ENCODE measurements around the gene CRIM1. TPM values are rescaled to one million over a fixed set of nuclear protein-coding genes. Genes with fewer than 3 reads are reported as not detected.

CRIM1 gene
- total RNA-seq, 4 donors from 2014 or later = 140 to 429 (median 201) TPM

DNA sequence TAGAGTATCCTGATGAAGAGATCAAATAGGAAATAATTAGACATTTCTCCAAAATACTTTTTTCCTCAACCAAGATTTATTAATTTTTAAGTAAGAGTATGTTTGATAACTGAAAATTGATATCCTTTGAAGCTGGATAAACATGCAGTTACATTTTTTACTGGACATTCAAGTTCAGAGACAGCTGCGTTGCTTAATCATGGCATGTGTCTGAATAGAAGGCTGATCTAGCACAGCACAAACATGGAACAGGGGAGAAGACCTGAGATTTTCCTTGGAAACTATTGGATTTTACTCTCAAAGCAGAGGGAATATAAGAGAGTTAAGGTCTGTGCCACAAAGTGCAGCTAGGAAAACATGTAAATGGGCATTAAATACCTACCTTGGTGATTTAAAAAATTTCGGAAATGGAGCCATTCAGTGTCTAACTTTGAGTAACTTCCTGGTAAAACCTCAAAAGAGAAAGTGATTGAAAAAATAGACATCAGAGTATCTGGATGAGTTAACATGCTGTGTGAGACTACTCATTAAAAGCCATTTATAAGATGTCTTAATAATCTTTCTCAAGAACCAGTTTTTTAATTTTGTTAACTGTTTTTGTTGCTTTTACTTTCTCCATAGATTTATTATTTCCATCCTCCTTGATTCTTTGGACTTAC is 31.8 kb downstream of the CRIM1 start:
- WGBS = 73% methylated on average over 2 of the region's 2 CpGs

DNA sequence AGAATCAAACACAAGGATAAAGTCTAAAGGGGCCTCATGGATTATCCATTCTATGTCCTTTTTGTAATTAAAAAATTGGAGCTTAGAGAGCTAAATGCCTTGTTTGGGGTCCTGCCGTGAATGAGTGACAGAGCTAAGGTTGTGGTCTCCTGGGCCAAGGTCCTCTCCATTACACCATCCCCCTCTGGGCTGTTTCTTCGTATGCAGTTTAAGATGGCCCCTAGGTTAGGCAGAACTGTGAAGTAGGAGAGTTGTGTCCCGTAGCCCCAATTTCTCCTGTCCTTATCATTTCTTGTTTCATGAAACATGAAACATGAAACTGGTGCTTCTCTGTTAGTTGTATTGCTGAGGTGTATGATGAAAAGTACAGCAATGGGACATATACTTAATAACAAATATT is 32.9 kb downstream of the CRIM1 start:
- intact Hi-C loops (cut with DNase I) = no loop called here
- WGBS = 77% methylated on average over 3 of the region's 3 CpGs
- H3K4me3 ChIP-seq = no peak overlapping the region
- peaks cover 21 to 66% (median 56%) of the 10 kb centered on the region in 4 donors for H3K4me1 ChIP-seq
- DNase-seq (ENCODE audit: extremely low spot score) = no peak
- no peaks in the 10 kb centered on the region for H3K9me3 ChIP-seq
- no peak for TF ChIP-seq EP300 (IDR thresholded peaks at IDR 0.05)
- TF ChIP-seq, protein P1, sequence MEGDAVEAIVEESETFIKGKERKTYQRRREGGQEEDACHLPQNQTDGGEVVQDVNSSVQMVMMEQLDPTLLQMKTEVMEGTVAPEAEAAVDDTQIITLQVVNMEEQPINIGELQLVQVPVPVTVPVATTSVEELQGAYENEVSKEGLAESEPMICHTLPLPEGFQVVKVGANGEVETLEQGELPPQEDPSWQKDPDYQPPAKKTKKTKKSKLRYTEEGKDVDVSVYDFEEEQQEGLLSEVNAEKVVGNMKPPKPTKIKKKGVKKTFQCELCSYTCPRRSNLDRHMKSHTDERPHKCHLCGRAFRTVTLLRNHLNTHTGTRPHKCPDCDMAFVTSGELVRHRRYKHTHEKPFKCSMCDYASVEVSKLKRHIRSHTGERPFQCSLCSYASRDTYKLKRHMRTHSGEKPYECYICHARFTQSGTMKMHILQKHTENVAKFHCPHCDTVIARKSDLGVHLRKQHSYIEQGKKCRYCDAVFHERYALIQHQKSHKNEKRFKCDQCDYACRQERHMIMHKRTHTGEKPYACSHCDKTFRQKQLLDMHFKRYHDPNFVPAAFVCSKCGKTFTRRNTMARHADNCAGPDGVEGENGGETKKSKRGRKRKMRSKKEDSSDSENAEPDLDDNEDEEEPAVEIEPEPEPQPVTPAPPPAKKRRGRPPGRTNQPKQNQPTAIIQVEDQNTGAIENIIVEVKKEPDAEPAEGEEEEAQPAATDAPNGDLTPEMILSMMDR (IDR thresholded peaks at IDR 0.05) = no peak
- no peak for TF ChIP-seq POLR2AphosphoS5 (IDR thresholded peaks at IDR 0.05)
- no peak for TF ChIP-seq POLR2A (IDR thresholded peaks at IDR 0.05; ENCODE audit: low read depth)
- H3K27ac ChIP-seq (replicated peaks in 1 of 4) = peak overlapping the region in 2 of 4 donors; percentile 7 to 50
- no peaks in the 10 kb centered on the region for H3K36me3 ChIP-seq
- no peaks in the 10 kb centered on the region for H3K27me3 ChIP-seq

More for the DNA sequence above, 31.8 kb downstream of the CRIM1 start:
- Histone ChIP-seq H3K4me1 (peaks cover 21 to 55% (median 48%) of the 10 kb centered on the region in 4 donors), H3K36me3 (peaks cover 0 to 3% (median 0%) of the 10 kb centered on the region in 4 donors), H3K4me3 (no peak overlapping the region), H3K27me3 (no peaks in the 10 kb centered on the region), H3K9me3 (no peaks in the 10 kb centered on the region), H3K27ac (replicated peaks in 1 of 4) (no peak overlapping the region)
- intact Hi-C loops (cut with DNase I) = no loop called here
- TF ChIP-seq, protein P1 (IDR thresholded peaks at IDR 0.05) = no peak
- TF ChIP-seq EP300 (IDR thresholded peaks at IDR 0.05) (no peak), POLR2A (IDR thresholded peaks at IDR 0.05; ENCODE audit: low read depth) (no peak), POLR2AphosphoS5 (IDR thresholded peaks at IDR 0.05) (no peak)
- DNase-seq (ENCODE audit: extremely low spot score) = no peak

DNA sequence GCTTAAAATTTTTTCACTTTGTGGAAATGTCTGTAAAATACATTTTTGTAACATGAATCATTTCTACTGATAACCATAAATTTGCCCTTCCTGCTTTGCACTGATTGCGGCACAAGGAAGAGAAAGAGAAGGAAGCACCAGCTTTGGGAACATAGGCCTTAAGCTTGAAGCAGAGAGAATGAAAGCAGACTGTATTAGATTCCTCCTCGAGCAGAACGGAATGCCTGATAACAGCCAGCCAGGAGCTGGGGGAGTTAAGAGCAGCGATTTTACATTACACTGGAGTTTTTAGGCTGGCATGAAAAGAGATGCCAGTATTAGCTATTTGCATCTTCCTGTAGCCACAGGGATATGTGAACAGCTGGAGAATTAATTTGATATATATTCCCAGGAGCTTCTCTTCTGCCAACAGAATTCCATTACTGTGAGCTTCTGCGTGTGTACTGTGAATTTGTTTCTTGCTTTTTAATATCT is 33.5 kb downstream of the CRIM1 start:
- intact Hi-C loops (cut with DNase I) = no loop called here
- Histone ChIP-seq H3K36me3 (no peaks in the 10 kb centered on the region), H3K4me1 (peaks cover 21 to 73% (median 62%) of the 10 kb centered on the region in 4 donors), H3K27ac (replicated peaks in 1 of 4) (peak overlapping the region; percentile 14 to 50 (median 34)), H3K4me3 (no peak overlapping the region), H3K9me3 (no peaks in the 10 kb centered on the region), H3K27me3 (no peaks in the 10 kb centered on the region)
- TF ChIP-seq EP300 (IDR thresholded peaks at IDR 0.05) = no peak
- TF ChIP-seq, protein P1 (IDR thresholded peaks at IDR 0.05) = no peak
- no peak for TF ChIP-seq POLR2A (IDR thresholded peaks at IDR 0.05; ENCODE audit: low read depth)
- no peak for TF ChIP-seq POLR2AphosphoS5 (IDR thresholded peaks at IDR 0.05)
- no peak for DNase-seq (ENCODE audit: extremely low spot score)
- WGBS = 36% methylated on average over 5 of the region's 5 CpGs

DNA sequence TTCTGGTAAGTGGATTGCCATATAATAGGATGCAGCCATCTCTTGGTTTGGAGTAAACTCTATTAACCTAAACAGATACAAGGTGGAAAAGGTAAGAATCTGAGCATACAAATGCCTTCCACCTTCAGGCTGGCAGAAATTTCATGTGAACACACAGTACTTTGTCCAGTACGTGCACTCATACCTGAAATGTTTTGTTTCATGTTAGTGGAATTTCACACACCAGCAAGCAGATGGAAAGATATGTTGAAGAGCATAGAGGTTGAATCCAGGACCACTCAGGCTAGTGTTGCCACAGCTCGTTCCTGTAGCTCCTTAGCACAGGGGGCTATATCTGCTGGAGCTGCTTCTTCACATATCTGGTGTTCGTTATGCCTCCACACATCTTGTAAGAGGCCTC is 34.0 kb downstream of the CRIM1 start:
- intact Hi-C loops (cut with DNase I) = no loop called here
- no peak for DNase-seq (ENCODE audit: extremely low spot score)
- Histone ChIP-seq H3K36me3 (no peaks in the 10 kb centered on the region), H3K27ac (replicated peaks in 1 of 4) (peak overlapping the region; percentile 14 to 50 (median 34)), H3K4me1 (peaks cover 21 to 77% (median 65%) of the 10 kb centered on the region in 4 donors), H3K27me3 (no peaks in the 10 kb centered on the region), H3K4me3 (no peak overlapping the region), H3K9me3 (no peaks in the 10 kb centered on the region)
- TF ChIP-seq, protein P1 (IDR thresholded peaks at IDR 0.05) = no peak
- no peak for TF ChIP-seq EP300 (IDR thresholded peaks at IDR 0.05)
- TF ChIP-seq POLR2AphosphoS5 (IDR thresholded peaks at IDR 0.05) = no peak
- TF ChIP-seq POLR2A (IDR thresholded peaks at IDR 0.05; ENCODE audit: low read depth) = no peak
- WGBS = 85% methylated on average over 3 of the region's 3 CpGs
